Measurements from ENCODE around the gene PTPRM.

The PTPRM gene

DNA sequence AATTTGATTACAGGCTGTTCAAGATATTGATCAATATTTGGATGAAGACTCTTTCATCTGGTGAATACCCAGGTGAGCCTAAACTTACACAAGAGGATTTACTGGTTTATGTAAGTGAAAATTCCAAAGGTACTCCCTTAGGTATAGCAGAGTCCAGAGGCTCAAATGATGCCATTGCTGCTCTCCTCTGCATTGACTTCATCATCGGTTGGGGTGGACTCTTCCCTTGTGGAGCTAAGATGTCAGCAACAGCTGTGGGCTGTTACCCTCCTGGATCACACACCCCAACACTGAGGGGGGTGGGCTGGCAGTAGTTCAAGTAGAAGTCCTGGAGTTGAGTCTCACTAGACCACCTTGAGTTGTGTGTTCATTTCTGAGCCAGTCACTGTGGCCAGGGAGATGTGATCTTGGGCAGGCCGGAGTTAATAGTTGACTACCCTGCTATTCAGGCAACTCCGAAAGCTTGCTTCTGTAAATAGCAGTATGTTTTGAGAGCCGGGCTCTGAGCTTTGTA lies 236.9 kb downstream of the PTPRM start:
- Histone ChIP-seq H3K36me3 (ENCODE audit: control insufficient read depth, low read length) (no peaks in the 10 kb centered on the region), H3K4me1 (ENCODE audit: control insufficient read depth, low read length) (no peaks in the 10 kb centered on the region), H3K4me2 (ENCODE audit: low read length) (no peak overlapping the region), H3K9me3 (ENCODE audit: control insufficient read depth, insufficient read depth, low read length) (no peaks in the 10 kb centered on the region), H3K4me3 (ENCODE audit: low read length) (no peak overlapping the region), H3K9me2 (replicated peaks; ENCODE audit: control insufficient read depth, low read length) (no peaks in the 10 kb centered on the region), H3F3A (ENCODE audit: control insufficient read depth, insufficient read depth) (no peaks in the 10 kb centered on the region), H3K79me2 (ENCODE audit: control insufficient read depth, low read length) (no peaks in the 10 kb centered on the region), H4K20me1 (ENCODE audit: control insufficient read depth, insufficient read depth, low read depth, low read length) (no peaks in the 10 kb centered on the region), H3K27me3 (ENCODE audit: control insufficient read depth, low read length) (no peaks in the 10 kb centered on the region), H3K27ac (ENCODE audit: low read depth, low read length) (no peak overlapping the region)
- TF ChIP-seq EZH2phosphoT487 (IDR thresholded peaks at IDR 0.05; ENCODE audit: borderline replicate concordance, low read length) (no peak), CTCF (IDR thresholded peaks at IDR 0.05; ENCODE audit: low read depth, low read length, poor library complexity, severe bottlenecking) (no peak)

DNA sequence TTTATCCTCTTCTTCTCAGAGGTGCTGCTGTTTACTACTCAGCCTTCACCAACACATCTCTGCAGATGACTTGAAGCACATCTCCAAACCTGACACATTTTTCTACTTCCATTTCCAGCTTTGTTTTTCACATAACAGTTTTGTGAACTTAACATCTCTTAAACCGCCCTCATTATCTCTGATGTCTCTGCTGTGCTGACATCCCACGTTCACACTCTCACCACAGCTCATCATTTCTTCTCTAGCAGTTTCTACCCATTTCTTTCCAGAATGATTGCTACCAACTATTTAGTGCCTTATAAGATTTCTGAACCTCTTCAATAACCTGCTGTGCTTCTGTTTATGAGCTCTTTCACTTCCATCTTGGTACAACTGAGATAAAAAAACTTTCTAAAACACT lies 238.0 kb downstream of the PTPRM start:
- H4K20me1 ChIP-seq (ENCODE audit: control insufficient read depth, insufficient read depth, low read depth, low read length), result no peaks in the 10 kb centered on the region
- H3K27me3 ChIP-seq (ENCODE audit: control insufficient read depth, low read length), result no peaks in the 10 kb centered on the region
- H3K9me2 ChIP-seq (replicated peaks; ENCODE audit: control insufficient read depth, low read length), result no peaks in the 10 kb centered on the region
- H3F3A ChIP-seq (ENCODE audit: control insufficient read depth, insufficient read depth), result no peaks in the 10 kb centered on the region
- no peaks in the 10 kb centered on the region for H3K79me2 ChIP-seq (ENCODE audit: control insufficient read depth, low read length)
- no peak overlapping the region for H3K4me2 ChIP-seq (ENCODE audit: low read length)
- no peaks in the 10 kb centered on the region for H3K4me1 ChIP-seq (ENCODE audit: control insufficient read depth, low read length)
- H3K9me3 ChIP-seq (ENCODE audit: control insufficient read depth, insufficient read depth, low read length), result no peaks in the 10 kb centered on the region
- TF ChIP-seq EZH2phosphoT487 (IDR thresholded peaks at IDR 0.05; ENCODE audit: borderline replicate concordance, low read length) (no peak), CTCF (IDR thresholded peaks at IDR 0.05; ENCODE audit: low read depth, low read length, poor library complexity, severe bottlenecking) (no peak)
- no peak overlapping the region for H3K4me3 ChIP-seq (ENCODE audit: low read length)
- no peaks in the 10 kb centered on the region for H3K36me3 ChIP-seq (ENCODE audit: control insufficient read depth, low read length)
- H3K27ac ChIP-seq (ENCODE audit: low read depth, low read length), result no peak overlapping the region

GRCh38 chr18:7805880-7806279 lies 238.8 kb downstream of the PTPRM start:
- H3K4me2 ChIP-seq (ENCODE audit: low read length), result no peak overlapping the region
- no peaks in the 10 kb centered on the region for H3K9me2 ChIP-seq (replicated peaks; ENCODE audit: control insufficient read depth, low read length)
- TF ChIP-seq EZH2phosphoT487 (IDR thresholded peaks at IDR 0.05; ENCODE audit: borderline replicate concordance, low read length) (no peak), CTCF (IDR thresholded peaks at IDR 0.05; ENCODE audit: low read depth, low read length, poor library complexity, severe bottlenecking) (no peak)
- no peaks in the 10 kb centered on the region for H4K20me1 ChIP-seq (ENCODE audit: control insufficient read depth, insufficient read depth, low read depth, low read length)
- H3K27me3 ChIP-seq (ENCODE audit: control insufficient read depth, low read length), result no peaks in the 10 kb centered on the region
- no peak overlapping the region for H3K4me3 ChIP-seq (ENCODE audit: low read length)
- no peaks in the 10 kb centered on the region for H3F3A ChIP-seq (ENCODE audit: control insufficient read depth, insufficient read depth)
- no peaks in the 10 kb centered on the region for H3K79me2 ChIP-seq (ENCODE audit: control insufficient read depth, low read length)
- no peaks in the 10 kb centered on the region for H3K36me3 ChIP-seq (ENCODE audit: control insufficient read depth, low read length)
- no peaks in the 10 kb centered on the region for H3K9me3 ChIP-seq (ENCODE audit: control insufficient read depth, insufficient read depth, low read length)
- no peaks in the 10 kb centered on the region for H3K4me1 ChIP-seq (ENCODE audit: control insufficient read depth, low read length)
- H3K27ac ChIP-seq (ENCODE audit: low read depth, low read length), result no peak overlapping the region
